Measurements from ENCODE around the gene RIMS3. TPM values are rescaled to one million over a fixed set of nuclear protein-coding genes. Genes with fewer than 3 reads are reported as not detected.
"Not testable (repeated sequence)": the region's sequence is repeated elsewhere in the genome, so short reads cannot be mapped to it uniquely, and the experiment has no call there.

The RIMS3 gene
- total and polyA plus RNA-seq, 12 donors: 0.14 to 2.0 (median 0.71) TPM

DNA sequence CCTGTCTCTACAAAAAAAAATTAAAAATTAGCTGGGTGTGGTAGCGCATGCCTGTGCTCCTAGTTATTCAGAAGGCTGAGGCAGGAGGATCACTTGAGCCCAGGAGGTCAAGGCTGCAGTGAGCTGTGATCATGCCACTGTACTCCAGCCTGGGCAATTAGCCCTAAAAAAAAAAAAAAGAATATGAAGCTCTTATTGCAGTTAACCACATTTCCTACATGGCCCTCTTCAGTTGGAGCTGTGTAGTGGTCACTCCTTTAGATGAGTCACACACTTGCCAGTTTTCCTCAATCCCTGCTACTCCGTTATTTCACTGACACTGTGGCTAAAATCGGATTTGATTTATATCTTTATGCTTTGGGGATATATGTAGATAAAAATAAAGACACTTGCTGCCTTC lies 37.8 kb upstream of the RIMS3 start:
- no peak for TF ChIP-seq CTCF (IDR thresholded peaks at IDR 0.05)
- no peak for ATAC-seq
- no peaks in the 10 kb centered on the region for H3K36me3 ChIP-seq
- intact Hi-C loops (cut with DNase I): no loop called here
- no peak overlapping the region for H3K4me3 ChIP-seq
- H3K9me3 ChIP-seq: no peaks in the 10 kb centered on the region
- no peak overlapping the region for H3K27ac ChIP-seq
- DNase-seq: no peak
- H3K27me3 ChIP-seq: no peaks in the 10 kb centered on the region
- 89 to 97% methylated on average over 3 of the region's 3 CpGs for WGBS, 2 donors
- peaks cover 0 to 62% (median 51%) of the 10 kb centered on the region in 9 donors for H3K4me1 ChIP-seq

GRCh38 chr1:40702810-40703209 lies 37.3 kb upstream of the RIMS3 start:
- 93 to 94% methylated on average over 9 of the region's 9 CpGs for WGBS, 2 donors
- H3K36me3 ChIP-seq; H3K4me3 ChIP-seq; DNase-seq; H3K9me3 ChIP-seq; ATAC-seq; H3K27ac ChIP-seq; intact Hi-C loops (cut with DNase I); H3K27me3 ChIP-seq: not testable (repeated sequence)
- H3K4me1 ChIP-seq: peaks cover 0 to 61% (median 51%) of the 10 kb centered on the region in 9 donors

DNA sequence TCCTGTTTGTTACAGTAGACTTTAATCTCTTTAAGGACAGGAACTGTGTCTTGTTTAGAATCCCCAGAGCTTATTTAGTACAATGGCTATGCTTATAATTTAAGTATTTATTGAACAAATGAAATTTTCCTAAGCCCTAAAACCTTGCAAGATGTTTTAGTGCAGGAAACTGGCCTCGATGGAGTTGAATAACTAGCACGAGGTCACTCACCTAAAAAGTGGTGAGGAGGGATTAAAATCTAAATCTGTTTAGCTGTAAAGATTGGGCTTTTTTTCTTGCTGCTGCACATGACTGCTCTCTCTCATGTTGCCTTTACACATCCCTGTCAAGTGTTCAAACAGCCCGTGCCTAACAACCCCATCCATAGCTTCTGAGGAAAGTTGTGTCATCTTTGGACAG lies 36.2 kb upstream of the RIMS3 start:
- ATAC-seq: no peak
- Histone ChIP-seq H3K4me1 (peaks cover 0 to 73% (median 63%) of the 10 kb centered on the region in 9 donors), H3K4me3 (no peak overlapping the region), H3K27me3 (no peaks in the 10 kb centered on the region), H3K36me3 (peaks cover 0 to 5% (median 0%) of the 10 kb centered on the region in 9 donors), H3K27ac (no peak overlapping the region), H3K9me3 (no peaks in the 10 kb centered on the region)
- intact Hi-C loops (cut with DNase I): no loop called here
- TF ChIP-seq CTCF (IDR thresholded peaks at IDR 0.05): no peak
- no peak for DNase-seq
- 54 to 58% methylated on average over 3 of the region's 3 CpGs for WGBS, 2 donors

GRCh38 chr1:40699787-40700186 lies 34.3 kb upstream of the RIMS3 start:
- H3K27ac ChIP-seq: no peak overlapping the region
- TF ChIP-seq CTCF (IDR thresholded peaks at IDR 0.05): no peak
- DNase-seq (no peak), ATAC-seq (no peak)
- H3K4me3 ChIP-seq: no peak overlapping the region
- peaks cover 0 to 11% (median 0%) of the 10 kb centered on the region in 9 donors for H3K36me3 ChIP-seq
- H3K4me1 ChIP-seq: peaks cover 0 to 81% (median 70%) of the 10 kb centered on the region in 9 donors
- WGBS, 2 donors: 92% methylated on average over 6 of the region's 6 CpGs
- no peaks in the 10 kb centered on the region for H3K9me3 ChIP-seq
- no peaks in the 10 kb centered on the region for H3K27me3 ChIP-seq
- intact Hi-C loops (cut with DNase I): loop anchor here in 1 of 10 donors (10.0 kb wide), 1 partner anchor 65 kb away; no protein-coding TSS in a partner anchor

DNA sequence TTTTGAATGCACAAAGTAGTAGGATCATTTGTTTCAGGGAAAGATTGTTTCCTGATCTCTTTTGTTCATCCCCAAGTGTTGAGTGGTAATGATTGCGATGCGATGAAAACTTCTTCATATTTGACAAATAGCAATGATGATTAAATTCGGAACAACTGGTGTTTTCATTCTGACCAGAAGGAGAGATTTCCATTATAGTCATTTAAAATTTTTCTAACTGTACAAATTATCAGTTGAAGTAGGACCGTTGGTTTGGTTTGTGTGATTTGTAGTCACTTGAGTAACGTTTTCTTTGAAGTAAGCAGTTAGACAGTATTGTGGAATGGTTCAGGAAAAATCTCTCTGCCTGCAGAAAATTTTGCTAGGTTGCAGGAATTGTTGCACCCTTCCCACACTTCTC lies 32.0 kb upstream of the RIMS3 start:
- H3K4me1 ChIP-seq: peaks cover 0 to 81% (median 63%) of the 10 kb centered on the region in 9 donors

More for the DNA sequence above, 32.0 kb upstream of the RIMS3 start:
- peaks cover 0 to 11% (median 0%) of the 10 kb centered on the region in 9 donors for H3K36me3 ChIP-seq
- ATAC-seq: no peak
- H3K27ac ChIP-seq: no peak overlapping the region
- no peak for TF ChIP-seq CTCF (IDR thresholded peaks at IDR 0.05)
- no peaks in the 10 kb centered on the region for H3K27me3 ChIP-seq
- no peaks in the 10 kb centered on the region for H3K9me3 ChIP-seq
- intact Hi-C loops (cut with DNase I): loop anchor here in 1 of 10 donors (10.0 kb wide), 1 partner anchor 67 kb away; no protein-coding TSS in a partner anchor
- WGBS, 2 donors: 80 to 85% methylated on average over 5 of the region's 5 CpGs
- H3K4me3 ChIP-seq: no peak overlapping the region
- DNase-seq: no peak
